ENCODE measurements around the gene ARHGEF5.
"Not testable (repeated sequence)": the region's sequence is repeated elsewhere in the genome, so short reads cannot be mapped to it uniquely, and the experiment has no call there.

ARHGEF5 gene

DNA sequence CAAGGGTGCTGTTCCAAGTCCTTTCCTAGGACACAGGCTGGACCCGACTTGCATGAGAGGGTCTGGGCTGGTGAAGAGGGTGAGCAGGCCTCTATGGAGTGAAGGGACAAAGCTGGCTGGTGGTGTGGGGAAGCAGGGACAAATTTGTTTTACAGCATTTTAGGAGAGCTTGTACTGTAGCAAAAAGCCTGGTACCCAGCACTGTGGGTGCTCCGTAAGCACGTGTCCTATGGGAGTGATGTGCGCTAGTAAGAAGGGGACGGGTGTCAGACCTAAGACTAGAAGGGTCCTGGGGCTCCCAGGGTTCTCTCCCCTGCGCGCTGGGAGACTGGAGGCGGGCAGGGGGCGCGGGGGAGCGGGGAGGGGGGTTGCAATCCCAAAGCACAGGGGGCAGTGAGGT, 47.9 kb downstream of the ARHGEF5 start:
- Histone ChIP-seq H3K4me3 (ENCODE audit: low read length in 2 of 2) (no peak overlapping the region), H3K36me3 (ENCODE audit: control insufficient read depth in 2 of 2, insufficient read depth in 2 of 2, low read length in 2 of 2) (no peaks in the 10 kb centered on the region), H3K9me3 (ENCODE audit: control insufficient read depth in 2 of 2, low read length in 2 of 2) (no peaks in the 10 kb centered on the region), H3K4me1 (ENCODE audit: control insufficient read depth, insufficient read depth, low read length) (peaks cover 5% of the 10 kb centered on the region), H3K9ac (ENCODE audit: low read length in 2 of 2) (no peak overlapping the region), H3K27me3 (ENCODE audit: control insufficient read depth in 1 of 2, insufficient read depth in 2 of 2, low read length in 2 of 2) (no peaks in the 10 kb centered on the region), H3K27ac (ENCODE audit: low read length) (no peak overlapping the region)

DNA sequence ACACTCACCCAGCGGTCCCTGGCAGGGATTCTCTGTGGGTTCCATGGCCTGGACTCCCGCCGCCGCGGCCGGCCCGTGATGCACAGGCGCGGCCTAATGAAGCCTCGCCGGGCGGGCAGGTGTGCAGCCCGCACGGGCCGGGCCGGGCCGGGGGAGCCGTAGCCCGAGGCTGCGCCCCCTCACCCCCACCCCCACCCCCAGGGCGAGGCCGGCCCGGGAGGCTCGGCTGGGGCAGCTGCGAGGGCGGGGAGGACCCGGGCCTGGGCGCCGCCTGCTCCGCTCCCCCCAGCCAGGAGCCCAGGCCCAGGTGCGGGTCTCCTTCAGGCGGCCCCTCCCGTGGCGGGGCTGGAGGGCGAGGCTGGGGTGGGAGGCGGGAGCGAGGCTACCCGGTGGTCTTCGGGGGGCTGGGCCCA, 48.5 kb downstream of the ARHGEF5 start, which contains the start of gene NOBOX:
Gene NOBOX (minus strand): TSS at position 45 of the 413 bp plus-strand sequence.
- Histone ChIP-seq H3K36me3 (ENCODE audit: control insufficient read depth in 2 of 2, insufficient read depth in 2 of 2, low read length in 2 of 2) (no peaks in the 10 kb centered on the region), H3K9ac (ENCODE audit: low read length in 2 of 2) (no peak within 1 kb of the TSS), H3K9me3 (ENCODE audit: control insufficient read depth in 2 of 2, low read length in 2 of 2) (no peaks in the 10 kb centered on the region), H3K27ac (ENCODE audit: low read length) (no peak within 1 kb of the TSS), H3K4me1 (ENCODE audit: control insufficient read depth, insufficient read depth, low read length) (peaks cover 5% of the 10 kb centered on the region), H3K4me3 (ENCODE audit: low read length in 2 of 2) (no peak within 1 kb of the TSS), H3K27me3 (ENCODE audit: control insufficient read depth in 1 of 2, insufficient read depth in 2 of 2, low read length in 2 of 2) (no peaks in the 10 kb centered on the region)

DNA sequence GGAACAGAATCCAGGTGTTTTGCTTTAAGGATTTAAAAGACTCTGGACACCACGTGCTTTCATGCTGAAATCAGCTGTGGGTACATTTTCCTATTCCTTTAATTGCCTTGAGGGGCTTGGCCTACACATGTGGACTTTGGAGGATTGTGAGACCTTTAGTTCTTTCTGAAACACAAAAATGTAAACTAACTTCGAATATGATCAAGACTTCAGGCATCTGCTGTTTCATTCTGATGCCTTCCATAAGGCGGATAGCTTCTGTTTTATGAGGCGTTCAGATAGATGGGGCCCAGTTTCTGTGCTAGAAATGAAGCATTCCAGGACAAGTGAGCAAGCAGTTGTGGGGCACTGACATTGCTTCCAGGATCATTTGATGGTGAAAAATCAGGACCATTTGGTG, 49.7 kb downstream of the ARHGEF5 start:
- H3K36me3 ChIP-seq (ENCODE audit: control insufficient read depth in 2 of 2, insufficient read depth in 2 of 2, low read length in 2 of 2): no peaks in the 10 kb centered on the region
- H3K4me3 ChIP-seq (ENCODE audit: low read length in 2 of 2): no peak overlapping the region
- no peak overlapping the region for H3K27ac ChIP-seq (ENCODE audit: low read length)
- no peaks in the 10 kb centered on the region for H3K9me3 ChIP-seq (ENCODE audit: control insufficient read depth in 2 of 2, low read length in 2 of 2)
- H3K27me3 ChIP-seq (ENCODE audit: control insufficient read depth in 1 of 2, insufficient read depth in 2 of 2, low read length in 2 of 2): no peaks in the 10 kb centered on the region
- peaks cover 5% of the 10 kb centered on the region for H3K4me1 ChIP-seq (ENCODE audit: control insufficient read depth, insufficient read depth, low read length)
- H3K9ac ChIP-seq (ENCODE audit: low read length in 2 of 2): no peak overlapping the region

DNA sequence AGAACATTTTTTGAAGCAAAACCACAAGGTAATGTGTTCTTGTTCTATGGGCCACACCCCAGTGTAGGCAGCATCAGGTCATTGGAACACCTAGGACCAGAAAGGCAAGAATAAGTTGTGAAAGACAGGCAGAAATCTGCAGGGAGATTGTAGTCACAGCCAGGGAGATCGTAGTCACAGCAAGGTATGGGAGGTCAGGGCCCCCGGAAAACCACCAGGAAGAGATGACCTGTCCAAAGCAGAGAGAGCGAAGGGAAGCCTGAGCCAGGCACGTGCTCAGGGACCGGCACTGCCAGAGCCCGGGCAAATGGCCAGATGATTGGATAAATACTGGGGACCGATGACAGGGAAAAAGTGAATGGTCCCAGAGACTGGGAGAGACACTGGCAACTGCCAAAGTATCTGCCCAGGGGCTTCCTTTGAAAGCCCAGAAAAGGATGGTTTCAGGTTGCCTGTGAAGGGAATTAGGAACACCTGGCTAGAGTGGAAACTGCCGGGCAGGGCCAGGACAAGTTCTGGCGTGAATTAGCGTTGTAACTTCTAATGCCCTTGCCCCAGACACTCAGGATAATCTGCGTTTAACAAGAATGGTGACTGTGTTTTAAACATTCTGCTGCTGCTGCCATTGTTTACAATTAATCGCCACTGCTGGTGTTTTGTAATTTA, 52.2 kb downstream of the ARHGEF5 start:
- H3K27me3 ChIP-seq (ENCODE audit: control insufficient read depth in 1 of 2, insufficient read depth in 2 of 2, low read length in 2 of 2): no peaks in the 10 kb centered on the region
- H3K27ac ChIP-seq (ENCODE audit: low read length): no peak overlapping the region
- no peak overlapping the region for H3K4me3 ChIP-seq (ENCODE audit: low read length in 2 of 2)

DNA sequence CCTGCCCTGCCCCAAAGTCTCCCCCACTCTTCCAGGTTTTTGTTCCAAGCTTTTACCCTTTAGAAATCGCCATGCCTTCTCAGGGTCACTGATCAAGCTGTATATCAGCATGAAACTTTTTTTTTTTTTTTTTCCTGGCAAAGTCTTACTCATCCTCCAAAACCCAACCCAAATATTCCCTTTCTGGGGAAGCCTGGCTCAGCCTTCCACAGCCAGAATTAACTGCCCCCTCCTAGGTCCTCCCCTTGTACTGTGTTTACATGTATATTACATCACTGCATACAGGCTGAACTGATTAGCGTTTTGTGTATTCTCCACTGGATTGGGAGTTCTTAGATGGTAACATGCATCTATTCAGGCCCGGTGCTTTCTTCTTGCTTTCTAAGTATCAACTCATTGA, 52.9 kb downstream of the ARHGEF5 start:
- no peak overlapping the region for H3K27ac ChIP-seq (ENCODE audit: low read length)

More for the DNA sequence above, 52.2 kb downstream of the ARHGEF5 start:
- Histone ChIP-seq H3K9me3 (ENCODE audit: control insufficient read depth in 2 of 2, low read length in 2 of 2) (no peaks in the 10 kb centered on the region), H3K36me3 (ENCODE audit: control insufficient read depth in 2 of 2, insufficient read depth in 2 of 2, low read length in 2 of 2) (no peaks in the 10 kb centered on the region), H3K9ac (ENCODE audit: low read length in 2 of 2) (no peak overlapping the region), H3K4me1 (ENCODE audit: control insufficient read depth, insufficient read depth, low read length) (peaks cover 5% of the 10 kb centered on the region)

DNA sequence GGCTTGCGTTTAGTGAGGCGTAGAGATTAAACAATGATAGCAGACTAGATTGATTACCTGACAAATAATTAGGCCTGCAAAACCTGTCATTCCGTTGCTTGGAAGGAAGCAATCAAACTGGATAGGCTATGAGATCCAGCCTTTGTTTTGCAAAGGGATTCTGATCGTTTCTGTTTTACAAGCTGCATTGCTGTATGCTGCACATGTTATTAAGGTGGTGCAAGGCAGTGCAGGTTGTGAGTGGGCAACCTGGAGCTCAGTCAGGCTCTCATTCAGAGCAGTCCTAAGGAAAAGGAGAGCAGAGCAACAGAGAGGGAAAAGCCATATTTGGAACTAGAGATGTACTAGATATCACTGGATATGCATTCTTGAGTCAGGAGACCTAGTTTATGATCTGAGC, 55.2 kb downstream of the ARHGEF5 start:
- Histone ChIP-seq H3K4me3 (ENCODE audit: low read length in 2 of 2) (no peak overlapping the region), H3K9me3 (ENCODE audit: control insufficient read depth in 2 of 2, low read length in 2 of 2) (no peaks in the 10 kb centered on the region), H3K9ac (ENCODE audit: low read length in 2 of 2) (no peak overlapping the region), H3K27me3 (ENCODE audit: control insufficient read depth in 1 of 2, insufficient read depth in 2 of 2, low read length in 2 of 2) (no peaks in the 10 kb centered on the region), H3K27ac (ENCODE audit: low read length) (no peak overlapping the region), H3K36me3 (ENCODE audit: control insufficient read depth in 2 of 2, insufficient read depth in 2 of 2, low read length in 2 of 2) (no peaks in the 10 kb centered on the region), H3K4me1 (ENCODE audit: control insufficient read depth, insufficient read depth, low read length) (peaks cover 5% of the 10 kb centered on the region)

More for the DNA sequence above, 52.9 kb downstream of the ARHGEF5 start:
- Histone ChIP-seq H3K36me3 (ENCODE audit: control insufficient read depth in 2 of 2, insufficient read depth in 2 of 2, low read length in 2 of 2) (no peaks in the 10 kb centered on the region), H3K27me3 (ENCODE audit: control insufficient read depth in 1 of 2, insufficient read depth in 2 of 2, low read length in 2 of 2) (no peaks in the 10 kb centered on the region), H3K9me3 (ENCODE audit: control insufficient read depth in 2 of 2, low read length in 2 of 2) (no peaks in the 10 kb centered on the region), H3K4me1 (ENCODE audit: control insufficient read depth, insufficient read depth, low read length) (peaks cover 5% of the 10 kb centered on the region), H3K9ac (ENCODE audit: low read length in 2 of 2) (no peak overlapping the region), H3K4me3 (ENCODE audit: low read length in 2 of 2) (no peak overlapping the region)

DNA sequence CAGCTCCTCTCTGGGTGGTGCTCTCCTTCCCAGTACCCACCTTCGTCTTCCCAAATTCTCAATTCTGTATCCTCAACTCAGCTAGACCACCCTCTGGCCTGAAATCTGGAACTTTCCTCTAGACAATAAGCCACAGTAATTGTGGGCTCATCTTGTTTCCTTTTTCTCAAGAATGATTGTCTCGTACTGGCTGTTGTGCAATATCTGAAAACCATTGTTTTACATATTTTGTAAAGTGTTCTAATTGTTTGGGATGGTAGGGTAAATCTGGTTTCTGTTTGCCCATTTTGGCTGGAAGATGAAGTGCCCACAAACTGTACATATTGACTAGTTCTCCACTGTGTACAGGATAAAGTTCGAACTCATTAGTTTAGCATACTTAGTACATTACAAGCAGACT, 59.6 kb downstream of the ARHGEF5 start:
- Histone ChIP-seq H3K9me3 (ENCODE audit: control insufficient read depth in 2 of 2, low read length in 2 of 2) (no peaks in the 10 kb centered on the region), H3K36me3 (ENCODE audit: control insufficient read depth in 2 of 2, insufficient read depth in 2 of 2, low read length in 2 of 2) (no peaks in the 10 kb centered on the region), H3K4me3 (ENCODE audit: low read length in 2 of 2) (no peak overlapping the region), H3K27me3 (ENCODE audit: control insufficient read depth in 1 of 2, insufficient read depth in 2 of 2, low read length in 2 of 2) (no peaks in the 10 kb centered on the region), H3K27ac (ENCODE audit: low read length) (no peak overlapping the region), H3K4me1 (ENCODE audit: control insufficient read depth, insufficient read depth, low read length) (no peaks in the 10 kb centered on the region), H3K9ac (ENCODE audit: low read length in 2 of 2) (no peak overlapping the region)

DNA sequence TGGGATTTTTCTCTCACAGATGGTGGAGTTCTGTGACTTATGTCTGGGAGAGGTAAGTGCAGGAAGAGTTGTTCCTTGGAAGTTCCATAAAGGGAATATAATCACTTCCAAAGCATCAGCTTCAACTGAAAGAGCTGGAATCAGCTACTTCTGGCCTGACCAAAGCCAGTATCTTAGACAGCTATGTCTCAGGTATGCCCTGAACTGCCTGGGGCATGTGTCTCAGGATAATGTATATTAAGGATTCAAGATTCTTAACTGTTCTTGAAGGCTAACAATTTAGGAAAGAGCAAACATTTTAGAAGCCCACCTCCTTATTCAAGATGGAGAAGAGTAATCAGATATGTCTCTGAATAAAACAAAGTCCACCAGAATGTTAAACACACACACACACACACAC, 60.7 kb downstream of the ARHGEF5 start:
- Histone ChIP-seq H3K9me3 (ENCODE audit: control insufficient read depth in 2 of 2, low read length in 2 of 2) (no peaks in the 10 kb centered on the region), H3K27ac (ENCODE audit: low read length) (no peak overlapping the region), H3K4me3 (ENCODE audit: low read length in 2 of 2) (no peak overlapping the region), H3K4me1 (ENCODE audit: control insufficient read depth, insufficient read depth, low read length) (no peaks in the 10 kb centered on the region), H3K36me3 (ENCODE audit: control insufficient read depth in 2 of 2, insufficient read depth in 2 of 2, low read length in 2 of 2) (no peaks in the 10 kb centered on the region), H3K27me3 (ENCODE audit: control insufficient read depth in 1 of 2, insufficient read depth in 2 of 2, low read length in 2 of 2) (no peaks in the 10 kb centered on the region), H3K9ac (ENCODE audit: low read length in 2 of 2) (no peak overlapping the region)

DNA sequence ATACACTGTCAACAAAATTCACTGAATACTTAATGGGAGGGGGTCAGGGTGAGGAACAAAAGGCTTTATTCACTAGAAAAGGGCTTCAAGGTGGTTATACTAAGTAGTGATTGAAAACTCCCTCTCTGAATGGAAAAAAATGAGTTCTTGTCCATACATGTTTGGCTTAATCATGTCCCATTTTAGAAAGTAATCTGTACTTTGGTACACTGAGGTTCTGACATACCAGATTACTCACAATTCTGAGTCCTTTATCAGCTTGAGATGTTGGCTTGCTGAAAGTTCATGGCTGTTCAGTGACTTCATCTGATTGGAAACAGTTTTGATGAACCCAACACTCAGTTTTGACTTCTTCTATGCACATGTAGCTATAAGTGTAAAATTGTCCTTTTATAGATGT, 61.1 kb downstream of the ARHGEF5 start:
- Histone ChIP-seq H3K9ac (ENCODE audit: low read length in 2 of 2) (no peak overlapping the region), H3K27ac (ENCODE audit: low read length) (no peak overlapping the region), H3K9me3 (ENCODE audit: control insufficient read depth in 2 of 2, low read length in 2 of 2) (no peaks in the 10 kb centered on the region), H3K36me3 (ENCODE audit: control insufficient read depth in 2 of 2, insufficient read depth in 2 of 2, low read length in 2 of 2) (no peaks in the 10 kb centered on the region), H3K4me1 (ENCODE audit: control insufficient read depth, insufficient read depth, low read length) (no peaks in the 10 kb centered on the region), H3K27me3 (ENCODE audit: control insufficient read depth in 1 of 2, insufficient read depth in 2 of 2, low read length in 2 of 2) (no peaks in the 10 kb centered on the region), H3K4me3 (ENCODE audit: low read length in 2 of 2) (no peak overlapping the region)

DNA sequence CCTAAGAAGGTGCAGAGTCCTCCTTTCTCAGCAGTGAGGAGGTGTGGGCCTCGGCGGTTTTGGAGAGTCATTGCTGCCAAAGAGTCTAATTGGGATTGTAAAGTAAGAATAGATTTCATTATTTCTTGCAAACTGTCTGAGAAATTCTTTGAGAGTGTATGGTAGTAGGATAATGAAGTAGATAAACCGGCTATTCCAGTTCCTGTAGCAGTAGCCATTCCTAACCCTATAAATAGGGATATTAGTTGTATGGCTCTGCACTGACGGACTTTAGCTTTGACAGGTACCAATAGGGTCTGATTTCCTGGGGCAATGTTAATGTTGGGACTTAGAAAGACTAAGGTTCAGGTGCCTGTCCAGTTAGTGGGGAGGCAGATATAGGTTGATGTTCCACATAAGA, 63.7 kb downstream of the ARHGEF5 start:
- H3K9ac ChIP-seq (ENCODE audit: low read length in 2 of 2); H3K4me3 ChIP-seq (ENCODE audit: low read length in 2 of 2); H3K27me3 ChIP-seq (ENCODE audit: control insufficient read depth in 1 of 2, insufficient read depth in 2 of 2, low read length in 2 of 2); H3K9me3 ChIP-seq (ENCODE audit: control insufficient read depth in 2 of 2, low read length in 2 of 2); H3K36me3 ChIP-seq (ENCODE audit: control insufficient read depth in 2 of 2, insufficient read depth in 2 of 2, low read length in 2 of 2); H3K27ac ChIP-seq (ENCODE audit: low read length); H3K4me1 ChIP-seq (ENCODE audit: control insufficient read depth, insufficient read depth, low read length): not testable (repeated sequence)

DNA sequence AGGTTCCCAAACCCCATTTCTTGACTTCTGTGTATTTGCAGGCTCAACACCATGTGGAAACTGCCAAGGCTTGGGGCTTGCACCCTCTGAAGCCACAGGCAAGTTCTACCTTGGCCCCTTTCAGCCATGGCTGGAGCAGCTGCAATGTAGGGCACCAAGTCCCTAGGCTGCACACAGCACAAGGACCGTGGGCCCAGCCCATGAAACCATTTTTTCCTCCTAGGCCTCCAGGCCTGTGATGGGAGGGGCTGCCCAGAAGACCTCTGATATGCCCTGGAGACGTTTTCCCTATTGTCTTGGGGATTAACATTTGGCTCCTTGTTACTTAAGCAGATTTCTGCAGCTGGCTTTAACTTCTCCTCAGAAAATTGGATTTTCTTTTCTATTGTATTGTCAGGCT, 72.3 kb downstream of the ARHGEF5 start:
- not testable (repeated sequence) for H3K4me3 ChIP-seq (ENCODE audit: low read length in 2 of 2); H3K9me3 ChIP-seq (ENCODE audit: control insufficient read depth in 2 of 2, low read length in 2 of 2); H3K4me1 ChIP-seq (ENCODE audit: control insufficient read depth, insufficient read depth, low read length); H3K9ac ChIP-seq (ENCODE audit: low read length in 2 of 2); H3K36me3 ChIP-seq (ENCODE audit: control insufficient read depth in 2 of 2, insufficient read depth in 2 of 2, low read length in 2 of 2); H3K27me3 ChIP-seq (ENCODE audit: control insufficient read depth in 1 of 2, insufficient read depth in 2 of 2, low read length in 2 of 2); H3K27ac ChIP-seq (ENCODE audit: low read length)

Measured in stomach smooth muscle (tissue), 2 donors.